ENCODE measurements around the gene ZMIZ2. TPM values are rescaled to one million over a fixed set of nuclear protein-coding genes. Genes with fewer than 3 reads are reported as not detected.

The ZMIZ2 gene
- total and polyA plus RNA-seq, 9 of the 15 experiments (the other 6 are each of a cell fraction or from before 2014, with no cell fraction given), result 0.13 to 40.3 (median 4.9) TPM

GRCh38 chr7:44802418-44803025, 53.9 kb downstream of the ZMIZ2 start:
- DNase-seq (ENCODE audit: extremely low read depth in 1 of 4, low spot score in 3 of 4), result no peak
- in situ Hi-C loops (cut with MboI), result no loop called here
- Histone ChIP-seq H3K9me1 (ENCODE audit: control insufficient read depth, insufficient read depth, low read length) (no peaks in the 10 kb centered on the region), H3K9me3 (replicated peaks; ENCODE audit: control insufficient read depth, insufficient read depth, low read depth, low read length) (no peaks in the 10 kb centered on the region), H3K4me1 (replicated peaks in 1 of 2; ENCODE audit: control insufficient read depth in 2 of 2, insufficient read depth in 2 of 2, low read length in 2 of 2) (peaks cover 3 to 9% of the 10 kb centered on the region in 2 experiments; a peak in 2 of 5 replicates), H3K79me2 (ENCODE audit: control insufficient read depth, insufficient read depth, low read length) (peaks cover 33% of the 10 kb centered on the region), H3K27me3 (ENCODE audit: control insufficient read depth in 2 of 2, insufficient read depth in 2 of 2, low read length in 2 of 2) (no peaks in the 10 kb centered on the region), H2AFZ (ENCODE audit: low read depth, low read length) (no peak overlapping the region), H3K9ac (ENCODE audit: insufficient read depth in 1 of 2, low read depth in 2 of 2, low read length in 2 of 2) (peak overlapping the region in 1 of 2 experiments; percentile 28; a peak in 1 of 4 replicates), H4K20me1 (replicated peaks; ENCODE audit: control insufficient read depth, insufficient read depth, low read length) (peaks cover 30% of the 10 kb centered on the region), H3K36me3 (ENCODE audit: control insufficient read depth, insufficient read depth, low read length) (peaks cover 59% of the 10 kb centered on the region), H3K27ac (ENCODE audit: extremely low read depth, low read depth, low read length) (no peak overlapping the region), H3K4me2 (ENCODE audit: insufficient read depth, low read length) (no peak overlapping the region), H3K4me3 (no peak overlapping the region)
- intact Hi-C loops (cut with micrococcal nuclease), result no loop called here
- no peak for FAIRE-seq
- no TSS peak for BruUV-seq (replicated peaks)
- ATAC-seq, result peak; percentile 45
- 98% methylated on average over 5 of the region's 5 CpGs for WGBS (ENCODE audit: insufficient coverage, low coverage, missing lambda C conversion rate)
- ChIA-PET CTCF (ENCODE audit: low intra/inter-chr PET ratio) (no interaction called here), POLR2A (interaction anchor here (0.6 to 1.9 kb wide), 8 partner anchors 8 to 560 kb away, joined by 3 to 7 read pairs (median 4); no protein-coding TSS in a partner anchor)
- TF ChIP-seq FOS (IDR thresholded peaks at IDR 0.05; ENCODE audit: extremely low read depth, insufficient read length) (no peak), POLR2G (IDR thresholded peaks at IDR 0.05; ENCODE audit: low read depth, low read length) (peak; percentile 25; the same call in 1 of the 2 replicates), EP300 (IDR thresholded peaks at IDR 0.05; ENCODE audit: low read length) (no peak), ZNF77 (CRISPR knock-in tag; IDR thresholded peaks at IDR 0.05) (no peak), POLR2B (IDR thresholded peaks at IDR 0.05; ENCODE audit: low read depth, partially characterized antibody) (peak; percentile 24), POLR2AphosphoS2 (IDR thresholded peaks at IDR 0.05; ENCODE audit: low read length) (peak; percentile 82), SUPT5H (IDR thresholded peaks at IDR 0.05) (peak; percentile 61; the same call in 1 of the 2 replicates), ZFP36 (IDR thresholded peaks at IDR 0.05; ENCODE audit: low read depth, low read length, partially characterized antibody) (no peak), SMAD2 (IDR thresholded peaks at IDR 0.05; ENCODE audit: low read depth, low read length) (no peak), ZSCAN32 (CRISPR knock-in tag; IDR thresholded peaks at IDR 0.05) (no peak), FOXP1 (CRISPR knock-in tag; IDR thresholded peaks at IDR 0.05) (no peak), ESRRA (IDR thresholded peaks at IDR 0.05; ENCODE audit: borderline replicate concordance, low read depth) (no peak), ZNF75A (CRISPR knock-in tag; IDR thresholded peaks at IDR 0.05) (no peak), ZNF224 (CRISPR knock-in tag; IDR thresholded peaks at IDR 0.05) (0 out of 2 replicates have a peak, but pooled peaks have one; percentile 61), FOXP4 (CRISPR knock-in tag; IDR thresholded peaks at IDR 0.05; ENCODE audit: borderline replicate concordance) (no peak), CTCFL (IDR thresholded peaks at IDR 0.05; ENCODE audit: borderline replicate concordance, insufficient read depth, low read depth, low read length, poor library complexity, severe bottlenecking) (no peak), POLR2AphosphoS5 (IDR thresholded peaks at IDR 0.05; ENCODE audit: control insufficient read depth, insufficient read depth, low read depth, low read length) (0 out of 2 replicates have a peak, but pooled peaks have one; percentile 52), PKNOX1 (IDR thresholded peaks at IDR 0.05) (no peak), RBFOX2 (IDR thresholded peaks at IDR 0.05; ENCODE audit: low read depth, low read length) (no peak; the same call in 1 of the 2 replicates)
